GM06990 (cell line): Measurements from ENCODE around the gene PPFIA1.

Source experiments
- DNase-seq: peaks from one replicate; pipeline ENCODE4 v3.0.0-alpha.2; 2011; ENCODE audit not compliant: insufficient read length; ENCODE audit errors: extremely low read depth
- H3K27me3 ChIP-seq: replicated peaks from 2 replicates; pipeline ENCODE4 v1.6.0; 2011; ENCODE audit warnings: low read length; ENCODE audit not compliant: control insufficient read depth, insufficient read depth
- H3K36me3 ChIP-seq: 2 replicates; pipeline ENCODE4 v1.5.1; 2011; ENCODE audit warnings: low read length; ENCODE audit not compliant: control insufficient read depth, insufficient read depth
- H3K4me3 ChIP-seq: replicated peaks from 2 replicates; pipeline ENCODE4 v1.5.1; 2011; ENCODE audit warnings: low read depth, mild to moderate bottlenecking, control low read depth, low read length
- CTCF ChIP-seq: IDR thresholded peaks from 2 replicates; pipeline ENCODE4 v1.5.1; 2011; ENCODE audit warnings: low read length, control low read depth, mild to moderate bottlenecking, inconsistent platforms; ENCODE audit not compliant: insufficient read depth, poor library complexity, severe bottlenecking

The PPFIA1 gene

GRCh38 chr11:70352601-70353000 is 82.1 kb downstream of the PPFIA1 start:
- Histone ChIP-seq H3K27me3 (no peaks in the 10 kb centered on the region), H3K36me3 (peaks cover 11% of the 10 kb centered on the region), H3K4me3 (no peak overlapping the region)
- no peak for TF ChIP-seq CTCF
- DNase-seq: no peak

GRCh38 chr11:70353329-70353728 is 82.8 kb downstream of the PPFIA1 start:
- Histone ChIP-seq H3K36me3 (peaks cover 8% of the 10 kb centered on the region), H3K4me3 (no peak overlapping the region), H3K27me3 (no peaks in the 10 kb centered on the region)
- no peak for DNase-seq
- no peak for TF ChIP-seq CTCF

GRCh38 chr11:70353900-70354568 is 83.5 kb downstream of the PPFIA1 start:
- no peak for DNase-seq
- Histone ChIP-seq H3K36me3 (peaks cover 8% of the 10 kb centered on the region), H3K27me3 (no peaks in the 10 kb centered on the region), H3K4me3 (no peak overlapping the region)
- TF ChIP-seq CTCF: no peak

DNA sequence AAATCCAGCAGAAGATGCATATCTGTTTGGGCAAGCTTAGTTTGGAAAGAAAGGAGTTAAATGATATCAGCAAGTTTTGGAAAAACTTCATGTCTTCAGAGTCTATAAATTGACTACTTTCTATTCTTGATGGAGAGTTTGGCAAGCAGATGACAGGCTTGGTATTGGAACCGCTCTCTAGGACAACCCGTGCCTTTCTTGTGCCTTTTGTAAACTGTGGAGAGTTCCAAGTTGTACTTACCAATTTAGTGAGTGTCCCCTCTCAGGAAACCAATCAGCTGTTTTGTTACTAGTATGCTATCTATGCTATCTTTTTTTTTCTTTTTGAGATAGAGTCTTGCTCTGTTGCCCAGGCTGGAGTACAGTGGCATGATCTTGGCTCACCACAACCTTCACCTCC is 84.1 kb downstream of the PPFIA1 start:
- Histone ChIP-seq H3K36me3 (peaks cover 8% of the 10 kb centered on the region), H3K27me3 (no peaks in the 10 kb centered on the region), H3K4me3 (no peak overlapping the region)
- no peak for TF ChIP-seq CTCF
- DNase-seq: no peak

DNA sequence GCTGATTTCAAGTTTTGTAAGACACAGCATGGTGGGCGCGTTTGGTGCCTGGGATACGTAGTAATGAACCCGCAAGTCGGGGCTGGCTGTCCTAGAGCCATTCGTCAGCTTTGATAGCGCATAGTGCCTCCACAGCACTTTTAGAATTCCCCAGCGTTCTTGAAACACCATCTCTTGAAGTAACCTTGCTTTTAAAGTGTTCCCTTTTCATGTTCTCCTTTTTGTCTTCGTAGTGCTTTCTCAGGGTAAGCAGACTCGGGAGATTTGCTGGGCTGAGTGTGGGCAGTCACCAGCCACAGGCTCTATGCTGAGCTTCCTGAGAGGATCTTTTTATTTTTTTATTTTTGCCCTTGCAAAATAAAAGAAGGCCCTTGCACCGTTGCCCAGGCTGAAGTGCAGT is 88.3 kb downstream of the PPFIA1 start:
- Histone ChIP-seq H3K4me3 (no peak overlapping the region), H3K27me3 (no peaks in the 10 kb centered on the region), H3K36me3 (peaks cover 15% of the 10 kb centered on the region)
- no peak for TF ChIP-seq CTCF
- no peak for DNase-seq
